ENCODE measurements around the gene PKM.

Gene PKM

DNA sequence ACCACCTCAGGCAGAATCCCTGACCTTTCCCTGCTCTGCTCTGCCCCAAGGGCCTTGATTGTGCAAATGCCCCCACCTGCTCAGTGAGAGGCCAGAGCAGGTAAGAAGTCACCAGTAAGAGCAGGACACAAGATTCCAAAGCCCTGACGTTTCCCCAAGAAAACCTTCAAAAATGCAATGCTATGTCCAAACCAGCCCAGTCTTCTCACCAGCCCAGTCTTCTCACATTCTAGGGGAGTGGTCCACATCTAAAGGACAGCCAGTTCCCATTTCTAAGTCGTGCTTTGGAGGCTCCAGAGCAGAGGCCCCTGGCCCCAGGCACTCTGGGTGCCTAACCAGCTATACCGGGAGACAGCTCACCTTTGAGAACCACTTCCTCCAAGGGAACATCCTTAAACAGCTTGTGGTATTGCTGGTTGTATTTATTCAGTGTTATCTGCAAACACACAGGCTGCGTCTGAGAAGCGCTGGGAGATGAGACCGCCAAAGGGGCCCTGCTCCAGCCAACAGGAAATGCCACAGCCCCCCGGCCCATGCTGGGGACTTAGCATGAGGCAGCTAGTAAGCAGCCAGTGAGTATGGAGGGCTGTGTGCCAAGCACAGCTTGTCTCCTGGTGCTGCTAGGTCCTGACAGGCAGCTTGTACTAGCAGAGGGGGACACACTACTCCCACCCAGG is 62.7 kb downstream of the PKM start:
- no peak overlapping the region for H3K4me3 ChIP-seq
- no peak overlapping the region for H3K27ac ChIP-seq

DNA sequence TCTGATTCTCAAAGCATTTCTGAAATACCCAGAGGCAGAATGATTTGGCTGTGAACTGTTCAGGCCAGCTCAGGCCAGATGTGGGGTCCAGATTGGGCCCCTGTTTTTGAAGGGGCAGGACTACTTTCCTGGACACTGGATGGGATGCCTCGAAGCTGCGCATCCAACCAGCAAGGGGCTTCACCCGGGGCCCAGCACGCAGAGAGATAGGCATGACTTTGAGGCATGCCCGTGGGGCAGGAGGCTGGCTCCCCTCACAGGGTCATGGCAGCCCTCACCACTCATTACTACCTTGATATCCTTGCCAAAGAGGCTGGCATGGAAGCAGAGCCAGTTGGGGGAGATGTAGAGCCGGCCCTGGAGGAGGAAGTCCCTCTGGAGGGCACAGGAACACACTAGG is 63.5 kb downstream of the PKM start:
- no peak overlapping the region for H3K4me3 ChIP-seq
- no peak overlapping the region for H3K27ac ChIP-seq

DNA sequence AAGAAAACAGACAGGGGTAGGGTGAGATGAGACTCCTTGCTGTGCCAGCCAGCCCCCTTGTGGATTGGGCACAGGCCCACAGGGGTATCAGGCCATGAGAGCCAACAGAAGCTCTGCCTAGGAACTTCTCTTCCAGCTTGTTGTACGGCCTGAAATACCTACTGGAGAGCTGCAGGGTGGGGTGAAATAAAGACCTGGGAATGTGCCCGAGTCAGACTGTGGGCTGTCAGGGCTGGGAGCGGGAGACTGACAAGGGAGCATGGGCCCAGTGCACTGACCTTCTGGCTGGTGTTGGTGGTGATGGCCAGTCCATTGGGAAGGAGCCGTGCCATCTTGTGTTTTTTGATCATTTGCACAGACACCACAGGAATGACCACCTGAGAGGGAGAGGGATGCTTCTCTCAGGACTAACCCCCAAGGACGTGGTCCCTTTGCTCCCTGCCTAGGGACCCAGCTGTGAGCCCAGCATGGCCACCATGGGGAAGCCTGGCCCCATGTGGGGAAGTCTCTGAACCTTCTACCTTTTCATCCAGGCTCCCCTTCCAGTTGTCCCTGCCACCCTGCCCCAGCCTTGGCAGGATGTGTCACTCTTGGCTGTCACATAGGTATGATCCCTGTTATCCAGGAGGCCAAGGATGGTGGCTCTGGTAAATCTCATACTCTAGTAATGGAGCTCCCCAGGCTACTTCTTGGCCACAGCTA is 64.1 kb downstream of the PKM start:
- no peak overlapping the region for H3K27ac ChIP-seq

DNA sequence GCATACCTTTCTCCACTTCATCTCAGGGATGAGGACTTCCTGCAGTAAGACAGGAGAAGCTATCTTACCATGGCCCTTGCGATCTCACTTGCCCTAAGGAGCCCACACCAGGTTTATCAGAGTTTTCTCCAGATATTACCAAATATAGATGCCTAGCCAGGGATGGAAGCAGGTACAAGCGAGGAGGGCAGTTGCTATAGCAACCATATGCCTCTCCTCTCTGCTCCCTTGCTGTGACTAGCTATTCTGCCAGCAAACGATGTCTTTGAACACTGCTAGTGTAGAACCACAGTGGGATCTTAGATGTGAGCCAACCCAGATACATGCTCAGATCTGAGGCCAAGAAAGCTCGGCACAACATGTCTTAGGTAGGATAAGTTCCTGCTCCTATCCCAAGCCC is 67.3 kb downstream of the PKM start:
- Histone ChIP-seq H3K27ac (no peak overlapping the region), H3K4me3 (no peak overlapping the region)

More for the DNA sequence above, 64.1 kb downstream of the PKM start:
- H3K4me3 ChIP-seq = no peak overlapping the region

DNA sequence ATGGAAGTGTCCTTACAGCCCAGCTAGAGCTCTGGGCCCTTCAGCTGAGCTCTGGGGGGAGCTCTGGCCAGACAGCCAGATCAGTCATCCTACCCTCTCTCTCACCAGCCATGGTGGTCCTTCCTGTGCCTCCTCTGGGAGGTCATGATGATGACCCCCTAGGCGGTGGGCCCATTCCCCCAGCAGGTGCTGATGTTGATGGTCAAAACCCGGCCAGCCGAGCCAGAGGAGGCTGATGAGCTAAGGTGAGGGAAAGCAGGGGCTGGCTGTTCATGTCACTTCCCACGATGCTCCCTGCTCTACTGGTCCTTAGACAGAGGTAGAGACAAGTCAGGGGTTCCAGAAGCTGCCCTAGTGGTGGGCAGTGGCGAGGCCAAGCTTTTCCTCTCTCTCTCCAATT is 68.4 kb downstream of the PKM start:
- Histone ChIP-seq H3K27ac (no peak overlapping the region), H3K4me3 (no peak overlapping the region)

DNA sequence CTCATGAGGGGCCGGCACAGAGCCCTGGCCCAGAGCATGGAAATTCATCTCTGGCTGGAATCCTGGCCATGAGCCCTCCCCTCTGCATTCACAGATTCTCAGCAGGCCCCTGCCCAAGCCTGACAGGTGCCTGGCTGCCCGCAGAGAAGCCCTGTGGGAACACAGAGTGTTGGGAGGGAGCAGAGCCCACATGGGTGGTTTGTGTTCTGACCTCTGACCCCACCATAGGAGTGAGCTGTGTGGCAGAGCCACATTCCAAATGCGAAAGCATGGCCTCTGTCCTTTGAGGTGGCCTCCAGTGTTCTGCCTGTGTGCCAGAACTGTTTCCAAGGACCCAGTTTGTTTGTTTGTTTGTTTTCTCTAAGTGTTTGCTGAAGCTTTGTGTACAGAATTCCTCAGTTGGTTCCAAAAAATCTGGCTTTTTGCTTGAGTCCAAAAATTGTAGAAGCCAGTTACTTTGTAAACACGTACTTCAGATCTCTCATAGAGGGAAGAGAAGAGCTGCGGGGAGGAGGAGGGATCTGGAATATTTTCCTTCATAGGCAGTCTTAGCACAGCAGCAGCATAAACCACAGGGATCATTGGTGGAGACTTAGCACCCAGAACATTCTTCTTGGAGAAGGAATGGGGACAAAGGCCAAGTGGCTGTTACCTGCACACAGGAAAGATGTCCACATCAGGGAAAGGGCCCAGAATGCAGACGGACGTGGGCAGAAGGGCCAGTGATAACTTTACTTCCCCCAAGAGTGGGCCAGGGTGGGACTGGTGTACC is 69.4 kb downstream of the PKM start:
- Histone ChIP-seq H3K27ac (no peak overlapping the region), H3K4me3 (no peak overlapping the region)

DNA sequence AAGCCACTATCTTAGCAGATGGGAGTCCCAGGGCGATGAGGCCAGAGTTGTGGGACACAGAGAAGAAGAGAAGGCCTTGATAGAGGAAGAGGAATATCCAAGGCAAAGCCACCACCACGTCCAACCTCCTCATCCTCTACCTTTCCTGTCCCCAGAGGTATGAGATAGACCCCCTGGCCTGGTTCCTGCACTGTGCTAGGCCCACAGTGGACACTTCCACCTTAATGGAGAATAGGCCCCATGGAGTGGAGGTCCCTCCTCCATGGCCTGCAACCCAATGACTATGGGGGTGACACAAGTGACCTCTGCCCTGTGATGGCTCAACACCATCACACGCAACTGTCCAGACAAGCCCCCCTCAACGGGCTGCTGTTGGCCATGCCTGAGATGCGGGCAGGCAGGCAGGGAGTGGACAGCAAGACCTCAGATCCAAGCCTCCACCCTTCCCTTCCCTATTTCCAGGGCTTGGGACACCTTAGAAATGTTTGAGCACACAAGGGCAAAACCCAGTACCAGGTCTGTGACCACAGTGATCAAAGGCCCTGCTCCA is 70.2 kb downstream of the PKM start:
- Histone ChIP-seq H3K27ac (no peak overlapping the region), H3K4me3 (no peak overlapping the region)

DNA sequence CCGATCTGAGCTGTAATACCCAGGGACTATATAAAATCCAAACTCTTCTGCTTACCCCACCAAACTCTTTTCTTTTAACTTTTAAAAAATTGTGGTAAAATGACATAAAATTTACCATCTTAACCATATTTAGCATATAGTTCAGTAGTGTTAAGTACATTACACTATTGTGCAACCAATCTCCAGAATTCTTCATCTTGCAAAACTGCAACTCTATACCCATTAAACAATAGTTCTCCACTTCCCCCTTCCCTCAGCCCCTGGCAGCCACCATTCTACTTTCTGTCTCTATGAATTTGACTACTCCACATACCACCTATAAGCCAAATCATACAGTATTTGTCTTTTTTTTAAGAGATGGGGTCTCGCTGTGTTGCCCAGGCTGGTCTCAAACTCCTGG is 74.1 kb downstream of the PKM start:
- Histone ChIP-seq H3K4me3 (no peak overlapping the region), H3K27ac (no peak overlapping the region)

DNA sequence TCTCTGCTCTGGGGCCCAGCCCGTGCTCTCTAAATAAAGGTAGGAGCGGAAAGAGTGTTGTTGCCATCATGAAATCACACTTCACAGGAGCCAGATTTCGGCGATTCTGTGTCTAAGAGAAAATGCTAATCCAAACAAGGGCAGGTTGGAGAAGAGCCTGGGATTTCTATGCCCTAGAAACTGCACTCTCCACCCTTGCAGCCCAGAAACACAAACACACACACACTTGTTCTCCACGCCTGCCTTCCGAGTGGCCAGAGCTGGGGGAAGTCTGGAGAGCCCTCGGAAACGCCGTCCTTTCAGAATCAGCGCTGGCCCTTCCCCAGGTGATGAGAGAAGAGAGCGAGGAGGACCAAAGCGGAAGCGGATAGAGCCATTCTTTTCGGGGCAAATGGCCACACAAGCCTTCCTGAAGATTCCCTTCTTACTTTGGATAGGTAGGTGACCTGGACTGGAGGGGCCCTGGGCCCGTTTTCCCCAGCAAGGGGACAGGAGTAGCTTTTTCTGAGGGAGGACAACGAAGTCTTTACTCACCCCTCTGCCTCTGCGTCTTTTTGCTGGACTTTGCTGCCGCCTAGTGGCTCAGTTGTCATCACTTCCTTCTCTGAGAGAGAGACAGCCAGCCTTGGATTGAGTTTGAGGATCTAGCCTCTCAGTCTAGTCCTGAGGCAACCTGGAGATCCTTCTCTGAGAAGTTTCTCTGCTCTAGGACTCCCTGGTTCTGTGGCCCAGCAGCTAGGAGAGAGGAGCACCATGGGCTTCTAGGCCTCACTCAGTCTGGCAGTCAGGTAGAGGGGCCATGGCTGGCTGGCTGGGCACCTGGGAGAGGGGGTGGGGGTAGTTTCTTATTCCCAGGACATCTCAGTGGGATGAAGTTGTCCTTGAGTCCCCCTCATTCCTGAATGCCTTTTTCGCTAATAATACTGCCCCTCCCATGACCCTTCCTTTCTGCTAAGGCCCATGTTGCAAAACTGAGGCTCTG is 75.1 kb downstream of the PKM start:
- peak overlapping the region in 15 of 21 experiments; percentile 3 to 69 (median 51) for H3K27ac ChIP-seq
- H3K4me3 ChIP-seq = peak overlapping the region; percentile 21 to 47 (median 42)

DNA sequence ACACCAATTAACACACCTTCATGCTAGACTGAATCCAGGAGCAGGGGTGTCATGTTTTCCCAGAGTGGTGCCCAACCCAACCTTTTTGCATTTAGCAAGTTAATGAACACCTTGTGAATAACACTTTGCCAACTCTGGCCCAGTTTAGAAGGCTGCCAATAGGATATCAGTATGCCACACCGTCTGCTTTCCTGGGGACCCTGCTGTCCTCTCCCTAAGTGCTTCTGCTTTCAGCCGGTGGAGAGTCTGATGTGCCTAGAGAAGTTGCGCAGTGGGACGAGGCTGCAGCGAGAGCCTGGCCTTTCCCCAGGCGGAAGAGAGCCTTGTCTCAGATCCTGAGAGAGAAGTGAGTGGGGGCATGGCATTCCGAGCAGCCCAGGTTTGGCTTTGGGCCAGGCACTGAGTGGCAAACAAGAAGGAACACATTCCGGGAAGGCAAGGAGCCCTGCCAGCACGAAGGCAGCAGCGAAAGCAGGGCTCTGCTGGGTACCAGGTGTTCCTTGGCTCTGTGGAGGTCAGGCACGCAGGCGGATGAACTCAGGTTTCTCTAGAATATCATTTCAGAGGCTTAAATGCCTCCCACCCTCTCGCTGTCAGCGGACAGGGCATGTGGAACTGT is 75.9 kb downstream of the PKM start:
- peak overlapping the region in 14 of 21 experiments; percentile 6 to 69 (median 47) for H3K27ac ChIP-seq
- H3K4me3 ChIP-seq = peak overlapping the region; percentile 21 to 47 (median 42)

DNA sequence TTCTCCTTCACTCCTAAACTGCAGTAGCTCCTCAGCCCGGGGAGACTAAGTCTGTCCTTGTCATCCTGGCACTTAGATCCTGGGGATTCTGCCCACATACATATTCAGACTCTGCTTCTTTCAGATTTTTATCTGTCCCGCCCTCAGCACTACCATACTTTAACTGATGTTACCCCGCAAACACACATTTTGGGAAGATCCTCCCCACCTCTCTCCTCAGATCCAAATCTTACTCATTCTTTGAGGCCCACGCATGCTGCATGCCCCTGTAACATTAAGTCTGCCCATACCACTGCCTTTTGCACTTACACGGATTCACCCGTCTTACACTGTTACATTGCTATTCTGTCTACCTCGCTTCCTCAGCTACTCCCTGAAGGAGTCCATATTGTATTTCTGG is 76.7 kb downstream of the PKM start:
- Histone ChIP-seq H3K4me3 (no peak overlapping the region), H3K27ac (no peak overlapping the region)

DNA sequence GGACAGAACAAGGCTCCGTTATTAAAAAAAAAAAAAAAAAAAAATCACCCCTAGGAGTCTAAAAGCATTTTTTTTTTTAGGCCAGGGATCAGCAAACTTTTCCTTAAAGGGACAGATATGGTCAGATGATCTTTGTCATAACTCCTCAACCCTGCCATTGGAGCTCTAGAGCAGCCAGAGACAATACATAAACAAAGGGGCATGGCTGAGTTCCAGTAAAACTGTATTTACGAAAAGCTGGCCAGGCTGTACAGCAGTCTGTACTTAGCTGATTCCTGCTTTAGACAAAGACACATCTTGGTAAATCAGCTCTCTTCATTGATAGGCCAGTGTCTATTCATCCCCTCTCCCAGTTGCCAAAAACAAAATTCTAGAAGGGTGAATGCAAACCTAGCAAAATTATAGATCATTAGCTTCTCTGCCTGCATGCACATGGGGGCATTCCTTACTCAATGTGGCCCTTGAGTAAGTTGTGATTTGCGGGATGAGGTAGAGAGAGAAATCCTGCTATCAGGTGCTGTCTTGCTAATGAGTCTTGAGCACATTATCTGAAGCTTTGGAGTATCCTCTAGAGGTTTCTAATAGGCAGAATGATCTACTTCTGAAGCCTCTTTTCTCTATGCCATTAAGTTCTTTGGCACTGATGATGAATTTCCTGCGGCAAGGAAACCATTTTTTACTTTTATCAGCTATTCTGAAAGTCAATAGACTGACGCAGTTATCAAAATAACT is 77.6 kb downstream of the PKM start:
- no peak overlapping the region for H3K27ac ChIP-seq

More for the DNA sequence above, 77.6 kb downstream of the PKM start:
- no peak overlapping the region for H3K4me3 ChIP-seq

Measured in skin epidermis (tissue), 12 donors.